PC-3 (cell line): Measurements from ENCODE around the gene PCNX2.

Source experiments
- EZH2 ChIP-seq: fragments of 300-600 bp; sonication (generic); IDR thresholded peaks from one replicate; pipeline ENCODE4 v1.6.1; 2017; ENCODE audit warnings: antibody characterized with exemption, mild to moderate bottlenecking, low read length; ENCODE audit not compliant: unreplicated experiment
- TF ChIP-seq, protein P1 (sequence below): fragments of 300-600 bp; sonication (generic); conservative IDR thresholded peaks from 2 replicates; pipeline ENCODE4 v1.5.1; 2017; ENCODE audit warnings: antibody characterized with exemption, low read depth, mild to moderate bottlenecking, low read length

DNA sequence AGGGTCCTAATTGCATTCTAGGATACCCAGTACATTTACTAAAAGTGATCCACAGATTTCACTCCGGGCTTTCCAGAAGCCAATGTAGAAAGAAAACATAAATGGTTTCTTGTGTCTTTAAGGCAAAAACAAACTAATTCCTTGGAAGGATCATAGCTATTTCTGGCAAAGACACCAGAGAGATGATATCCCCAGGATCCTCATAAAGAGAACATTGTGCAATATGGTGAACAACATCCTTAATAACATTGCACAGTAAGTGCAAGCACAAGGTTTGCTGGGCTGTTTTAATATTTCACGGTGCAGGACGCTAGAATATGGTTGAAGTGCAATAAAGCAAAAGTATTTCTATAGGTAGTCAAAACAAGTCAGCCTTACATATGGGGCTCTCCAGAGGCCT lies 262.2 kb downstream of the PCNX2 start:
- no peak for TF ChIP-seq EZH2
- TF ChIP-seq, protein P1, sequence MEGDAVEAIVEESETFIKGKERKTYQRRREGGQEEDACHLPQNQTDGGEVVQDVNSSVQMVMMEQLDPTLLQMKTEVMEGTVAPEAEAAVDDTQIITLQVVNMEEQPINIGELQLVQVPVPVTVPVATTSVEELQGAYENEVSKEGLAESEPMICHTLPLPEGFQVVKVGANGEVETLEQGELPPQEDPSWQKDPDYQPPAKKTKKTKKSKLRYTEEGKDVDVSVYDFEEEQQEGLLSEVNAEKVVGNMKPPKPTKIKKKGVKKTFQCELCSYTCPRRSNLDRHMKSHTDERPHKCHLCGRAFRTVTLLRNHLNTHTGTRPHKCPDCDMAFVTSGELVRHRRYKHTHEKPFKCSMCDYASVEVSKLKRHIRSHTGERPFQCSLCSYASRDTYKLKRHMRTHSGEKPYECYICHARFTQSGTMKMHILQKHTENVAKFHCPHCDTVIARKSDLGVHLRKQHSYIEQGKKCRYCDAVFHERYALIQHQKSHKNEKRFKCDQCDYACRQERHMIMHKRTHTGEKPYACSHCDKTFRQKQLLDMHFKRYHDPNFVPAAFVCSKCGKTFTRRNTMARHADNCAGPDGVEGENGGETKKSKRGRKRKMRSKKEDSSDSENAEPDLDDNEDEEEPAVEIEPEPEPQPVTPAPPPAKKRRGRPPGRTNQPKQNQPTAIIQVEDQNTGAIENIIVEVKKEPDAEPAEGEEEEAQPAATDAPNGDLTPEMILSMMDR: no peak
